ENCODE data around the gene RNU6-1.

RNU6-1 gene

GRCh38 chr15:67820122-67820991 lies 19.5 kb downstream of the RNU6-1 start:
- no peak for DNase-seq

GRCh38 chr15:67819636-67820035 lies 20.2 kb downstream of the RNU6-1 start:
- no peak for DNase-seq

DNA sequence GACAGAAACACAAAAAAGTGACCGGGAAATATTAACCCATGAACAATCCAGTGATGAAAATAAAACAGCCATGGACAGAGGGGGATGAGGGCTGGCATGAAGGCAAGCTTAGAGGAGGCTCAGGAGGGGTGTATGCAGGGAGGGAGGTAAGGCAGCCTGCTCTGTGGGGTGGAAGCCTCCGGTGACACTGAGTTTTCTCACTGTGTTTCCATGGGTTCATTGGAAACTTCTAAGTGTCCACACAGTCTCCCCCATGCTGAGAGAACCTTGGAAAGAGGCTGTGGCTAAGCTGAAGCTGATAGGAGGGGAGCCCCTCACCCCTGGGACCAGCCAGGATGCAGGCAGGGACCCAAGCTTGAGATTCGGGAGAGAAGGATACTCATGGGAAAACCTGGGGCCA lies 21.4 kb downstream of the RNU6-1 start:
- DNase-seq, result no peak

DNA sequence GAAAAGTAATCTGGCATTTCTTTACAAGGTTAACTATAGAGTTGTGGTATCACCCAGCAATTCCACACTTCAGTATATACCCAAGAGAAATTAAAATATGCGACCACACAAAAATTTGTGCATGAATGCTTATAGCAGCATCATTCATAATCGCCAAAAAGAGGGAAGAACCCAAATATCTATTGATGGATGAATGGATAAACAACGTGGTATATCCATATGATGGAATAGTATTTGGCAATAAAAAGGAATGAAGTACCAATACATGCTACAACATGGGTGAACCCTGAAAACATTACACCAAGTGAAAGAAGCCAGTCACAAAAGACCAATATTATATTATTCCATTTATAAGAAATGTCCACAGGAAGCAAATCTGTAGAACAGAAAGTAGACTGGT lies 23.2 kb downstream of the RNU6-1 start:
- no peak for DNase-seq

GRCh38 chr15:67815036-67815592 lies 24.7 kb downstream of the RNU6-1 start:
- no peak for DNase-seq

DNA sequence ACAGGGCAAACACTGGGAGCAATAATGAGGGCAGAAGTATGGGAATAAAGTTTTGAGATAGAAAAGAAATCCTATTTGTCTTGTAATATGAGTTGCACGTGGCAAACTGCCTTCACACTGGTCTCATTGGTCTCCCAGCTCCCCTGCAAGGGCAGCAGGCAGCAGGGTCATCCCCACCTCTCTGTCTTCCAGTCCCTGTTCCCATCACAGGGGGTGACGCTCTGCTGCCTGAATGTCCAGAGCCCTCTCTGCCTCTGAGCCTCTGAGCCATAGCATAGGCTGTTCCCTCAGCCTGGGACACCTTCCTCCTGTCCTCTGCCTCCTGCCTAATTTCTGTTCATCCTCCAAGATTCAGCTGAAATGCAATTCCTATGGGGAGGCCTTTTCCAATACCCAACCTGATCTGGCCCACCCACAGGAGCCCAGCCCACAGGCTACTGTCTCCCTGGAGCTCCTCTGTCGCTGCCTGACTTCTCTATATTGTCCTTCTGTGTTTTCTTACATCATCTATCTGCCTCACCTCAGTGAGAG lies 26.7 kb downstream of the RNU6-1 start:
- DNase-seq, result no peak

- no peak for DNase-seq
These were observed 27.6 kb downstream of the RNU6-1 start for GRCh38 chr15:67812241-67812644.

- no peak for DNase-seq
These were observed 30.0 kb downstream of the RNU6-1 start for GRCh38 chr15:67809866-67810265.

DNA sequence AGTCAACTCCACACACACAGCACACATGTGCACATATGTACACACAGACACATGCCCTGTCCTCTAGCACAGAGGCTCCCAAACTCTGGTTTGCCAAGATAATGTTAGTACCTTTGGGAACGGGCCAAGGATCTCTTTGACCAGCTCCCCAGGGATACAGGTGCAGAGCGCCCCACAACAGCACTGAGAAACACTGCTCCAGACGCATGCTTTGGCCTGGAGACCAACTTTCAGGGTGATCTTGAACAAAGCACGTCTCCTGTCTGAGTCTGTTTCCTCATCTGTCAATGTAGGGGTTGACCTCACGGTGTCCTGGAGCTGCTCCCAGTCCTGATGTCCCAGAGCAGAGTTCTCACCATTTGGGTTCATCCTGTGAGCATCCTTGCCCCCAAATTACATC lies 30.4 kb downstream of the RNU6-1 start:
- no peak for DNase-seq

GRCh38 chr15:67808821-67809220 lies 31.0 kb downstream of the RNU6-1 start:
- no peak for DNase-seq

DNA sequence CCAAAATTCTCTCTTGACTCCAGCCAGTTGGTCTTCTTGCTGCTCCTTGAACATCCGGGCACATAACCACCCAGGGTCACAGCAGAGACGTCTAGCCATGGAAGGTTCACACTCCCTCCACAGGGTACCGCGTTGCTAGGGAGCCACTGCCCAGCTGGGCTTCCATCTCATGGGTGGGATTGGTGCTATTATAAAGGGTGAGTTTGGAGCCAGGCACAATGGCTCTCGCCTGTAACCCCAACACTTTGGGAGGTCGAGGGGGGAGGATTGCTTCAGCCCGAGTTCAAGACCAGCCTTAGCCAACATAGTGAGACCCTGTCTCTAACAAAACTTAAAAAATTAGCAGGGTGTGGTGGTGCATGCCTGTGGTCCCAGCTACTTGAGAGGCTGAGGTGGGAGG lies 32.0 kb downstream of the RNU6-1 start:
- DNase-seq, result no peak

- no peak for DNase-seq
These were observed 32.7 kb downstream of the RNU6-1 start for GRCh38 chr15:67807141-67807540.

GRCh38 chr15:67806536-67806935 lies 33.3 kb downstream of the RNU6-1 start:
- DNase-seq, result no peak

GRCh38 chr15:67805666-67806516 lies 34.0 kb downstream of the RNU6-1 start:
- no peak for DNase-seq

DNA sequence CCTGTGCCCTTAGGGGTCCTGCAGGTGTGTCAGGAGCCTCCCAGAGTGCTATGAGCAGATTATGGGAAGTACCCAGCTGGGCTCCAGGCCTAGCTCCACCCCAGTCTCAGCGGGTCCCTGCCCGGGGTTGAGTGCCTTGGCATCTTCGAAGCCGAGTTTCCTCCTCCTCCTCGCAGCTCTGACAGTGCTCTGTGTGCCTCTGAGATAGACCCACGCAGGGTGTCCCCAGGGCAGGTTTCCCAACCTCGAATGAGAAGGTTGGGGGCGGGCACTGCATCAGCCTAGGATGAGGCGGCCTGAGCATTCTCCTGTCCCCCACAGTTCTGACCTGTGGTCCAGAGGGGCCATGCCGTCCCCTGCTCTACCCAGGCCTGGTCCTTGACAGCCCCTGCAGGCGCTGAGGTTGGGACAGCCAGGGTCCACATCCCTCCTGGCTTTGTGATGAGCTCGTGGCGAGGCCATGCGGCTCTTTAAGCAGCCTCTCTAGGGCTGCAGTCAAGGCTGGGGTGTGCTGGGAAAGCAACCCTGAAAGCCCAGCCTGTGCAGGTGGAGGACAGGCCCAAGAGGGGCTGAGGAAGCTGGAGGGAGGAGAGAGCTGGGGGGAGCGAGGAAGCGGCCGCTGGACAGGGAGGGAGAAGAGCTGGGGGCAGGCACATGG lies 34.7 kb downstream of the RNU6-1 start:
- DNase-seq, result no peak

GRCh38 chr15:67803996-67804843 lies 35.6 kb downstream of the RNU6-1 start:
- DNase-seq, result no peak

GRCh38 chr15:67803299-67803698 lies 36.5 kb downstream of the RNU6-1 start:
- no peak for DNase-seq

DNA sequence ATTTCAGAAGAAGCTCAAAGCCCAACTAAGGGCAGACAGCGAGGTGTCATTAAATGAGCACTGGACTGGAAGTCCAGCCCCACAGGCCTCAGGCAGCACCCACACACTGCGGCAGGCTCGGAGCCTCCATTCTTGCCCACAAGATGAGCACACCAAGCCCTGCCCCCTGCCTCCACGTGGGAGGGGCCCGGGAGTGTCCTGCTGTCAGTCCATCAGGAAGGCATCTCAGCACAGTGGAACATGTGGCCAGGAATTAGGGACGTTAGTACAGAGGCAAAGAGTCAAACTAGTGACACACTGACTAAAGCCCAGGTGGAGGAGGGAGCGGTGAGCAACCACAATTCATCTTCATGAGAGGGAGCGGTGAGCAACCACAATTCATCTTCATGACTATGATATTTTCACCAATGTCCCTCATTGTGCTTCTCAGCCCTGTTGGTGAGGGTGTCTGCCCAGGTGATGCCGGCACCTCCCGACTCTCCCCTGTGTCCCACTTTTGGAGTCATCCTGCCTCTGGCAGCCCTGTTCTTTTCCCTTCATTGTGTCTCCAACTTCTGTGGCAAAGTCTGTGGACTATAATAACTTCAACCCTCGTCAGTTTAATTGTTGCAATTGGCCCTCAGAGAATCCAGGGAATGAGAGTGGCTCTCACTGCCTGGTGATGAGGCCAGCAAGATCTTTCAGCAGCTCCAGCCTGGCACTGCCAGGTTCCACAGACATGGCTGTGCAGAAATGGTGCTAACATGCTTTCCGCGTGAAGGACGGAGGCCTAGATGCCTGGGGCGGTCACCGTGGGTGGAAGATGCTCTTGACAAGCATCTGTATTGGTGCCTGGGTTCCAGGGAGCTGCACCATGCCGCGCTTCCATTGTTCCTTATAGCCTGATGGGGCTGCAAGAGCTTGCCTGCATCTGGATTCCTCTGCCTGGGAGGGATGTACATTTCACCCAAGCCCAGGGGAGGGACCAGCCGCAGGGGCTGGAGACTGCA lies 37.6 kb downstream of the RNU6-1 start:
- DNase-seq, result no peak

- DNase-seq, result no peak
These were observed 38.7 kb downstream of the RNU6-1 start for GRCh38 chr15:67801142-67801541.

DNA sequence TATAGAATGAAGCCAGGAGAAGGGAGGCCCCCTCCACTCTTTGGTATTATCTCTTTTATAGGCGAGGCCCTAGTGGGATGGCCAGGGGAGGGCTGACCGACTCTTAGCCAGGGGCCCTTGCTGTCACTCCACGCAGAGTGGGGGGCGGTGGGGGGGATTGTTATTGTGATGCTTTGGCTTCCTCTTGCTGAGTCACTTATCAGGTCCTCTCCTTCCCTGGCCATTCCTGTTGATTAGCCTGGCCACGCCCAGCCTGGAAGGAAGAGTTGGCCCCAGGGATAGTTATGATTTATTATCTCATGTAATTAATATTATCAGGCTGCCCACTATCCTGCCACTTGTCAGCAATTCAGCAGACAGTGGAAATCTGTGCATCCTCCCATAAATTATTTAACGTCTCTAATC lies 40.0 kb downstream of the RNU6-1 start:
- no peak for DNase-seq
